Activated naive CD8-positive, alpha-beta T cell treated with anti-CD3 and anti-CD28 coated beads, Interleukin-2, amount 50 U/mL, for 24 hours (primary cell): ENCODE data around the gene STKLD1.
A peak's percentile ranks its signal among the peaks of the same experiment; 100 is the strongest.
"Not testable (repeated sequence)": the region's sequence is repeated elsewhere in the genome, so short reads cannot be mapped to it uniquely, and the experiment has no call there.

Experiments
- ATAC-seq: fragments of 150-1000 bp; cut with Tn5 transposase; one replicate; pipeline ENCODE4 v1.10.0; 2021
- DNase-seq: peaks from one replicate; pipeline ENCODE4 v3.0.0; 2021
- H3K27ac Mint-ChIP-seq: one replicate; pipeline ENCODE4 v1.8.0; 2021; ENCODE audit warnings: mild to moderate bottlenecking, mixed read lengths
- H3K27me3 Mint-ChIP-seq: one replicate; pipeline ENCODE4 v1.8.0; 2021; ENCODE audit warnings: mixed read lengths
- H3K36me3 Mint-ChIP-seq: one replicate; pipeline ENCODE4 v1.8.0; 2021; ENCODE audit warnings: low read depth, mixed read lengths
- H3K4me1 Mint-ChIP-seq: one replicate; pipeline ENCODE4 v1.8.0; 2021; ENCODE audit warnings: mixed read lengths
- H3K4me3 Mint-ChIP-seq: one replicate; pipeline ENCODE4 v1.8.0; 2021; ENCODE audit warnings: mild to moderate bottlenecking, moderate library complexity, mixed read lengths
- H3K9me3 Mint-ChIP-seq: one replicate; pipeline ENCODE4 v1.8.0; 2021; ENCODE audit warnings: mixed read lengths

STKLD1 gene

GRCh38 chr9:133433351-133433843, 57.2 kb downstream of the STKLD1 start:
- H3K27ac Mint-ChIP-seq: no peak overlapping the region
- ATAC-seq (no peak), DNase-seq (no peak)
- H3K4me3 Mint-ChIP-seq: no peak overlapping the region
- no peaks in the 10 kb centered on the region for H3K4me1 Mint-ChIP-seq
- H3K27me3 Mint-ChIP-seq: peaks cover 6% of the 10 kb centered on the region
- H3K36me3 Mint-ChIP-seq: no peaks in the 10 kb centered on the region
- no peaks in the 10 kb centered on the region for H3K9me3 Mint-ChIP-seq

- no peaks in the 10 kb centered on the region for H3K27me3 Mint-ChIP-seq
- H3K27ac Mint-ChIP-seq: no peak overlapping the region
- peaks cover 7% of the 10 kb centered on the region for H3K4me1 Mint-ChIP-seq
- no peak overlapping the region for H3K4me3 Mint-ChIP-seq
- DNase-seq (no peak), ATAC-seq (no peak)
- no peaks in the 10 kb centered on the region for H3K9me3 Mint-ChIP-seq
- no peaks in the 10 kb centered on the region for H3K36me3 Mint-ChIP-seq
These were observed 60.5 kb downstream of the STKLD1 start for GRCh38 chr9:133436681-133437080.

DNA sequence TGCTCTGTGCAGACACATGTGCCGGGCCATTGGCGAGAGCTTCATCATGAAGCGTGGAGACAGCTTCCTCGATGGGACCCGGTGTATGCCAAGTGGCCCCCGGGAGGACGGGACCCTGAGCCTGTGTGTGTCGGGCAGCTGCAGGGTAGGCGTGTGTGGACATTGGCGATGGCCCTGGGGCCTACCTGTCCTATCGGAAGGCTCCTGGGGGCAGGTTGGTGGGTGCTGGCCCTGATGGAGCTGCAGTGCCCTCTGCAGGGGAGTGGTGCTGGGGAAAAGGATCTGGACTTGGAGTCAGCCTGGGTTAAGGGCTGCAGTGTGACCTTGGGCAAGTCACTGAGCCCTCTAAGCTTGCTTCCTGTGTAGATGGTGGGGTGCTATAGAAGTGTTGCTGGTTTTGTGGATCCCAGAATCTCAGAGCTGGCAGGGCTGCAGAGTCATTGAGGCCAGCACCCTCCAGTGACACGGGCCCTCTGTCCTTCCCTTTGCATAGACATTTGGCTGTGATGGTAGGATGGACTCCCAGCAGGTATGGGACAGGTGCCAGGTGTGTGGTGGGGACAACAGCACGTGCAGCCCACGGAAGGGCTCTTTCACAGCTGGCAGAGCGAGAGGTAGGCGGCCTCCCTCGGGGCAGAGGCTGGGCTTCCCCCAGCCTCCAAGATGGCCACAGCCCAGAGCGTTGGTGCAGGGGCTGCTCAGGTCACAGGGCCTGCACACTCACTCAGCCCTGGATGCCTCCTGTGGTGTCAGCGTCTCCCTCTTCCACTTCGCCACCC, 61.8 kb downstream of the STKLD1 start:
- Mint-ChIP-seq H3K36me3 (no peaks in the 10 kb centered on the region), H3K9me3 (no peaks in the 10 kb centered on the region), H3K27me3 (no peaks in the 10 kb centered on the region), H3K4me3 (no peak overlapping the region), H3K4me1 (peaks cover 7% of the 10 kb centered on the region), H3K27ac (no peak overlapping the region)
- ATAC-seq (no peak), DNase-seq (no peak)

DNA sequence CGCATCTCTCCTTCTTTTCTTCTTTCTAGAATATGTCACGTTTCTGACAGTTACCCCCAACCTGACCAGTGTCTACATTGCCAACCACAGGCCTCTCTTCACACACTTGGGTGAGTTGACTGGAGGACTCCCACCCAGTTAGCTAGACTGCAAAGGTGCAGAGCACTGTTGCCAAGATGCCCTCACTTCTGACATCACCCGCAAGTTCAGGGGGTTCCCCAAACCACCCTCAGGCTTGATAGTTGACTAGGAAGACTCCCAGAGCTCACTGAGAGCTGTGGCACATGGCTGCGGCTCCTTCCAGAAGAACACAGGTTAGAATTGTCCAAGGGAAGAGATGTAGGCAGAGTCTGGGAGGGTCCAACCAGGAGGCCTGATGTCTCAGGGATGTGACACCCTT, 63.2 kb downstream of the STKLD1 start:
- Mint-ChIP-seq H3K27ac (no peak overlapping the region), H3K36me3 (no peaks in the 10 kb centered on the region)

GRCh38 chr9:133440874-133441273, 64.7 kb downstream of the STKLD1 start:
- Mint-ChIP-seq H3K27me3 (no peaks in the 10 kb centered on the region), H3K36me3 (no peaks in the 10 kb centered on the region), H3K4me1 (peaks cover 7% of the 10 kb centered on the region), H3K4me3 (no peak overlapping the region), H3K9me3 (no peaks in the 10 kb centered on the region), H3K27ac (no peak overlapping the region)
- ATAC-seq (no peak), DNase-seq (no peak)

More for the DNA sequence above, 63.2 kb downstream of the STKLD1 start:
- peaks cover 7% of the 10 kb centered on the region for H3K4me1 Mint-ChIP-seq
- DNase-seq (no peak), ATAC-seq (peak; percentile 35)
- H3K27me3 Mint-ChIP-seq: no peaks in the 10 kb centered on the region
- H3K4me3 Mint-ChIP-seq: no peak overlapping the region
- no peaks in the 10 kb centered on the region for H3K9me3 Mint-ChIP-seq

GRCh38 chr9:133441571-133441970, 65.4 kb downstream of the STKLD1 start:
- Mint-ChIP-seq H3K4me1 (peaks cover 7% of the 10 kb centered on the region), H3K36me3 (no peaks in the 10 kb centered on the region), H3K4me3 (no peak overlapping the region), H3K9me3 (no peaks in the 10 kb centered on the region), H3K27ac (no peak overlapping the region), H3K27me3 (no peaks in the 10 kb centered on the region)
- DNase-seq (no peak), ATAC-seq (no peak)

- Mint-ChIP-seq H3K4me3 (no peak overlapping the region), H3K27ac (no peak overlapping the region), H3K4me1 (peaks cover 7% of the 10 kb centered on the region), H3K27me3 (no peaks in the 10 kb centered on the region), H3K9me3 (no peaks in the 10 kb centered on the region), H3K36me3 (no peaks in the 10 kb centered on the region)
- DNase-seq (no peak), ATAC-seq (no peak)
These were observed 67.1 kb downstream of the STKLD1 start for GRCh38 chr9:133443248-133443647.

GRCh38 chr9:133443982-133444381, 67.8 kb downstream of the STKLD1 start:
- no peak overlapping the region for H3K27ac Mint-ChIP-seq

DNA sequence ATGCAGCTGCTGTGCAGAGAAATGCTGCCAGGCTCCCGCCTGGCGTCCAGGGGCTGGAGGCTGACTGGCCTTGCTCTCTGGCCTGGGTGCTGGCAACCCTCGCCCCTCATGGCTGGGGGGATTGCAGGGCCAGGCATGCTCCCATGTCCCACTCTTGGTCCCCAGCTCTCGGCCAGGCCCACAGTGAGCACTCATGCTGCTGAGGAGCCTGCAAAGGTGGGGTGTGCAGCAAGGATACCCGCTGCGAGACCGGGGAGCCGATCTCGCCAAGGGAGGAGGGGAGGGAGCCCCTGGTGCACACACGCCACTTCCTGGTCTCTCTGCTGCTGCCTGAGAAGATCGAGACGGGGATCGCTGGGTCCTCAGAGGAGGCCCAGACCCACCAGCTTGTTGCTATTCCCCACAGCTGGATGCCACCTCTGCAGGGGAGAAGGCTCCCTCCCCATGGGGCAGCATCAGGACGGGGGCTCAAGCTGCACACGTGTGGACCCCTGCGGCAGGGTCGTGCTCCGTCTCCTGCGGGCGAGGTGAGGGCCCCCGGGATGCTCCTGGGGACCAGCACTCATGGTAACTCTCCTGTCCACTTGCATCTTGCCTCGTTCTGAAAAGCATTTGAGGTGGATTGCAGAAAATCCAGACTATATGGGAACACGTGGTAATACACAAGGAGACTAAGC, 69.3 kb downstream of the STKLD1 start:
- H3K27me3 Mint-ChIP-seq: no peaks in the 10 kb centered on the region
- ATAC-seq (no peak), DNase-seq (no peak)
- no peak overlapping the region for H3K27ac Mint-ChIP-seq
- H3K4me1 Mint-ChIP-seq: peaks cover 3% of the 10 kb centered on the region
- H3K9me3 Mint-ChIP-seq: no peaks in the 10 kb centered on the region
- no peak overlapping the region for H3K4me3 Mint-ChIP-seq
- H3K36me3 Mint-ChIP-seq: no peaks in the 10 kb centered on the region

More at GRCh38 chr9:133443982-133444381, 67.8 kb downstream of the STKLD1 start:
- Mint-ChIP-seq H3K4me3 (no peak overlapping the region), H3K9me3 (no peaks in the 10 kb centered on the region), H3K4me1 (peaks cover 7% of the 10 kb centered on the region), H3K36me3 (no peaks in the 10 kb centered on the region), H3K27me3 (no peaks in the 10 kb centered on the region)
- no peak for DNase-seq
- no peak for ATAC-seq

GRCh38 chr9:133448487-133448972, 72.4 kb downstream of the STKLD1 start:
- ATAC-seq: no peak
- no peak for DNase-seq
- Mint-ChIP-seq H3K9me3 (no peaks in the 10 kb centered on the region), H3K27ac (no peak overlapping the region), H3K36me3 (no peaks in the 10 kb centered on the region), H3K4me3 (no peak overlapping the region), H3K27me3 (no peaks in the 10 kb centered on the region), H3K4me1 (no peaks in the 10 kb centered on the region)

GRCh38 chr9:133449760-133450159, 73.6 kb downstream of the STKLD1 start:
- ATAC-seq (no peak), DNase-seq (no peak)
- H3K4me3 Mint-ChIP-seq: no peak overlapping the region
- no peak overlapping the region for H3K27ac Mint-ChIP-seq
- no peaks in the 10 kb centered on the region for H3K27me3 Mint-ChIP-seq
- no peaks in the 10 kb centered on the region for H3K36me3 Mint-ChIP-seq
- H3K4me1 Mint-ChIP-seq: no peaks in the 10 kb centered on the region
- H3K9me3 Mint-ChIP-seq: no peaks in the 10 kb centered on the region

- H3K9me3 Mint-ChIP-seq, H3K4me1 Mint-ChIP-seq, H3K27me3 Mint-ChIP-seq, H3K4me3 Mint-ChIP-seq, H3K36me3 Mint-ChIP-seq, DNase-seq, ATAC-seq, H3K27ac Mint-ChIP-seq: not testable (repeated sequence)
These were observed 75.7 kb downstream of the STKLD1 start for GRCh38 chr9:133451865-133452264.

DNA sequence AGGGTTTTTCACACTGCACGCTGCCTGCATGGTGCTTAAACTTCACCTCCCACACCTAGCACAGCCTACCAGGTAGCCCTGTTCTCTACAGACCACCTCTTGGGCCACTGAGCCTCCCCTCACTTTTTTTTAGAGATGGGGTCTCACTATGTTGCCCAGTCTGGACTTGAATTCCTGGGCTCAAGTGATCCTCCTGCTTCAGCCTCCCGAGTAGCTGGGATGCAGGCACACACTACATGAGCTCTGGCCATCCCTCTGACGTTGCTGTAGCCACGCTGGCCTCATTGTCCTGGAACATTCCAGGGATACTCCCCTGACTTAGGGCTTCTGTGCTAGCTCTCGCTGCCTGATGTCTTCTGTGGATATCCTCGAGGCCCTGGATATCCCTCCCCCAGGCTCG, 76.4 kb downstream of the STKLD1 start:
- no peak overlapping the region for H3K27ac Mint-ChIP-seq
- no peaks in the 10 kb centered on the region for H3K9me3 Mint-ChIP-seq
- no peaks in the 10 kb centered on the region for H3K36me3 Mint-ChIP-seq
- no peaks in the 10 kb centered on the region for H3K27me3 Mint-ChIP-seq
- ATAC-seq (no peak), DNase-seq (no peak)
- H3K4me3 Mint-ChIP-seq: no peak overlapping the region
- no peaks in the 10 kb centered on the region for H3K4me1 Mint-ChIP-seq

DNA sequence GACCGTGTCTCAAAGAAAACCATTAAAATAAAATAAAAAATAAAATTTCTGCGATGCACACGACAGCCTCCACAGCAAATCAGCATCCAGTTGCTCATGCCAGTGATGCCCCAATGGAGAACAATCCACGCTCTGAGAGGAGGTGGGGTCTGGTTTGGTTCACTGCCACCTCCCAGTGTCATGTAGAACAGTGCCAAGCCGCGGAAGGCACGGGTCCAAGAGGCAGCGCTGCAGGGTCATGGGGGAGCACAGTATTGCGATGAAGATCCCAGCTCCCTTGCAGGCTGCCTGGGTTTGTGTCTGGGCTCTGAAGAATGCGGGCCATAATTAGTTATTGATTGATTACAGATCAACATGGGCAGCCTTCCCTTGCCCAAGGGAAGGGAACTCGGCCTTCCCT, 77.5 kb downstream of the STKLD1 start:
- H3K27me3 Mint-ChIP-seq: no peaks in the 10 kb centered on the region

GRCh38 chr9:133454325-133454724, 78.2 kb downstream of the STKLD1 start:
- Mint-ChIP-seq H3K9me3 (no peaks in the 10 kb centered on the region), H3K4me1 (no peaks in the 10 kb centered on the region), H3K27ac (no peak overlapping the region), H3K4me3 (no peak overlapping the region), H3K36me3 (no peaks in the 10 kb centered on the region), H3K27me3 (no peaks in the 10 kb centered on the region)
- DNase-seq (no peak), ATAC-seq (no peak)

More for the DNA sequence above, 77.5 kb downstream of the STKLD1 start:
- no peak overlapping the region for H3K27ac Mint-ChIP-seq
- no peaks in the 10 kb centered on the region for H3K9me3 Mint-ChIP-seq
- no peaks in the 10 kb centered on the region for H3K4me1 Mint-ChIP-seq
- ATAC-seq (no peak), DNase-seq (no peak)
- H3K36me3 Mint-ChIP-seq: no peaks in the 10 kb centered on the region
- H3K4me3 Mint-ChIP-seq: no peak overlapping the region
